HG02852 (cell line): Measurements from ENCODE around the gene AJUBA.
"Not testable (repeated sequence)": the region's sequence is repeated elsewhere in the genome, so short reads cannot be mapped to it uniquely, and the experiment has no call there.

Experiments
- ATAC-seq: cut with Tn5 transposase; IDR thresholded peaks from one replicate; pipeline ENCODE4 v1.9.1; 2021; ENCODE audit warnings: mild to moderate bottlenecking, moderate library complexity; ENCODE audit not compliant: unreplicated experiment

AJUBA gene

DNA sequence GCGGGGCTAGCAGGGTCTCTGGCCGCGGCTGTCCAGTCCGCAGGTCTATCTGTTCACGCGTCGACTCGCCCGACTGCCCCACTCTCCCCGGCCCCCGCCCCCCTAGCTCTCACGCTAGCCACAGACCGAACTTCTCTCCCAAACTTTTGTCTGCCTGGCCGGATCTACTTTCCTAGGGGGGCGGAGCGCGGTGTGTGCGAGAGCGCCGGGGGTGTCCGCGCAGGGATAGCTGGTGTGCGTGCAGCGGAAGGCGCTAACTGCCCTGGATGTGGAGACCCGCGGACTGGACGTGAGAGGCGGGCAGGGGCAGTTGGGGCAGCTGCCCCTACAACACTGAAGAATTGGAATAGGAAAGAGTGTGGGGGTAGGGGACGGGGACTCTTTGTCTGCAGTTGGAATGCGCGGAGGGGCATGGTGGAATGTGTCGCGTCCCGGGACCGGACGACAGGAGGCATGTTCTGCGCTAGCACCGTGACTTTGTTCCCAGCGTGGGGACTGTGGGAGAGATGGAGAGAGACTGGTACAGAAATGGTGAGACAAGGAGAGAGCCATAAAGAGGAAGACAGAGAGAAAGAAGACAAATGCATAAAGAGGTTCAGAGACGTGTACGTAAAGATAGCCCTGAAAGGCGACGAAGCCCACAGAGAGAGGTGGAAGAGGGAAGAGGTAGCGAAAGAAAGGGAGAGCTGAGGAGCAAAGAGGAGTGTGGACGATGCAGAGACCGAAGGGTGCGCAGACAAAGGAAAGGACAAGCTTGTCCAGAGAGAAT lies at the start of gene AJUBA:
Gene AJUBA, minus strand, starts transcription at position 75 of the 769 bp plus-strand sequence. CDS start 285 bp downstream, outside the sequence.
- no peak for ATAC-seq

DNA sequence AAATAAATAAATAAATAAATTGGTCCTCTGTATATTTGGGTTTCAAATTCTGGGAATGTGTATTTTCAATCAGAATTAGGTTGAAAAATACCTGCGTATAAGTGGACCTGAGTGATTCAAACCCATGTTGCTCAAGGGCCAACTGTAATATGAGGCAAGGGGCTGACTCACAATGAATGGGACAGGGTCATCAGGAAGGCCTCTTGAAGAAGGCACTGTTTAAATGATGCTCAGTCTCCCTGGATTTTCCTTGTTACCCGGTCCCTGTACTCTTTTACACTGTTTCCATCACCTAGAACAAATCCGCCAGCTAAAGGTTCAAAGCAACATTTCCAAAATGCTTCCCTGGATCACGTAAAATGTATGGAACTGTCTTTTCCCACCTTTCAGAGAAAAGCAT lies 48.6 kb upstream of the AJUBA start:
- ATAC-seq = no peak

DNA sequence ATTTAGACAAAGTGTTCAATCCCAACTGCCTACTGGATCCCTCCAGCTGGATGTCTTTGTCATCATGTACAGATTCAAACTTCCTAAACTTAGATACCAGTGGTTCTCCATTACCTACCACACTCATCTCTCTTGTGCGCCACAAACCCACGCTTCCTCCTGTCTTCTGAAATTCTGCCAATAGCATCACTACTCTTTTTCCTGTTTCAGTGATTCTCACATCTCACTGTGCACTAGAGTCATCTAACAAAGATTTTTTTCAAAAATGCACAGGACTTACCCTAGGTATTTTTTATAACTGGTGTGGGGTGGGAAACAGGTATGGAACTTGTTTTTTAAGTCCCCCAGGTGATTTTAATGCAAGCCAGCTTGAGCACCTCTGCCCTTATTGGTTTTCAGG lies 46.4 kb upstream of the AJUBA start:
- ATAC-seq = no peak

- no peak for ATAC-seq
These were observed 42.9 kb upstream of the AJUBA start for GRCh38 chr14:23025151-23025814.

GRCh38 chr14:23024612-23025075 lies 42.3 kb upstream of the AJUBA start:
- ATAC-seq = no peak

DNA sequence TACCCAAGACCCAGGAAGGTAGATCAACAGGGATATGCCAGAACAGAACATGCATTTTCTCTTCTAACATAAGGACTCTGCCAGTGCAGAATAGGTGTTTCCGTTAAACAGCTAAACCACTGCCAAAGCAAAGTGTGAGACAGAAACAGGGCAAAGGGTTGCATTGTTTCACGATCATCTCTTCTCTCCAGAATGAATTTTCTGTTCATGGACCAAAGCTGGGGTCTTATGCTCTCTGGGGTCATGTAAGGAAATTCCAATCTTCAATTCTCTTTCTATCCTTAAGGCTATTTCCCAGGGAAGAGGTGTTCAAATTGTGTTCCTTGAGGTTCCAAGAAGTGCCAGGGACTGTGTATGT lies 41.4 kb upstream of the AJUBA start:
- no peak for ATAC-seq

DNA sequence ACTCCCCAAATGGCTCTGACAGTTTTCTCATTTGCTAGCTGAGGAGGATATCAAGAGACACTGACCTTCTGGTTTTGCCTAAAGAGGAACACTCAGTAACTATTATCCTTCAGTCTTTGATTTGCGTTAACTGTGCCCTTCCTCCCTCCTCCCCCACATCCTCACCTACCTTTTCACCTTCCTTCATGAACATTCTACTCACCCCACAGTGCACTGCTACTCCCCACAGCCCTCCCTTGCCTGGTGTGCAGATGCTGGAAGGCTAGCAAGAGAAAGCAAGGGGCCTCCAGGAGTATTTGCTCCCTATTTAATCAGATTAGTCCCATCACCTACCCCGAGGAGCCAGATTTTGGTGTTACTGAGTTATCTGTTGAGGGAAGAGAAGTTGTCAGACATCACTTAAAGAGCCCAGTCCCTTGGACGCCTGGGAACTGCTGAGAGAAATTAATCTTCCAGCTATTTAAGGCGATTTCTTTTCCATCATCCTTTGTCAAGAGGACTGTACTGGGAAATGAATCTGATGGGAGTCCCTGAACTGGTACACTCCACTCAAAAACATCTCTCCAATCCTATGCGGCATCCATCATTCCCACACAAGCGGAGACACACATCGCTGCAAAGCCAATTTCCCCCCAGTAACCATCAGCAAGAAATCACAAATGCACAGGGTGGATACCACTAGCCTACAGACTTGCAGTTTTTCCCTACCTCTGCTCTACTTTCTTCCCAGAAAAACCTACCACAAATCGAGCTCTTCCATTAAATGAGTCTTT lies 40.9 kb upstream of the AJUBA start:
- ATAC-seq = no peak

DNA sequence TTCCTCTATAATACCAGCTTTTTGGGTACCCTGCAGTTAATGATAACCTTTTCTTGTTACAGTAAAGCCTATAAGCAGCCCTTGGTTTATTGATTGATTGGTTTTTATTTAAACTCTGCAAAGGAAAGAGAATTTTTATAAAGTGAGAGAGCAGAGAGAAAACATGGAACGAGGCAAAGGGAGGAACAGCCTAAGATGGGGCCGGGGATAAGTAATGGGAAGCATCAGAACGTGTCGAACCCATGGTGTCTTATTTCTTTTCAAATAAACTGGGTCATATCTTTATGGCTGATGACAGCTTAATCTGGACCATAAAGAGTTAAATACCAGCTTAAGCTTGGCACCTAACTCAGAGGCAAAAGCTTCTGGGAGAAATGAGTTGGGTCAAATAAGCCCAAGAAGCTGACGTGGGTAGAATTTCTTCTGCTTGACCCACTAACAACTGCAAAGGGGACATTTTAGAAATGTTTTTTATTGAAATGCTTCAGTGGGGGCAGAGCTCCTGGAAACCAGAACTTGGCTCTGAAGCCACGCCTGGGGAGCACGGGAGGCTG lies 39.6 kb upstream of the AJUBA start:
- ATAC-seq = no peak

- ATAC-seq = no peak
These were observed 39.1 kb upstream of the AJUBA start for GRCh38 chr14:23021434-23021833.

DNA sequence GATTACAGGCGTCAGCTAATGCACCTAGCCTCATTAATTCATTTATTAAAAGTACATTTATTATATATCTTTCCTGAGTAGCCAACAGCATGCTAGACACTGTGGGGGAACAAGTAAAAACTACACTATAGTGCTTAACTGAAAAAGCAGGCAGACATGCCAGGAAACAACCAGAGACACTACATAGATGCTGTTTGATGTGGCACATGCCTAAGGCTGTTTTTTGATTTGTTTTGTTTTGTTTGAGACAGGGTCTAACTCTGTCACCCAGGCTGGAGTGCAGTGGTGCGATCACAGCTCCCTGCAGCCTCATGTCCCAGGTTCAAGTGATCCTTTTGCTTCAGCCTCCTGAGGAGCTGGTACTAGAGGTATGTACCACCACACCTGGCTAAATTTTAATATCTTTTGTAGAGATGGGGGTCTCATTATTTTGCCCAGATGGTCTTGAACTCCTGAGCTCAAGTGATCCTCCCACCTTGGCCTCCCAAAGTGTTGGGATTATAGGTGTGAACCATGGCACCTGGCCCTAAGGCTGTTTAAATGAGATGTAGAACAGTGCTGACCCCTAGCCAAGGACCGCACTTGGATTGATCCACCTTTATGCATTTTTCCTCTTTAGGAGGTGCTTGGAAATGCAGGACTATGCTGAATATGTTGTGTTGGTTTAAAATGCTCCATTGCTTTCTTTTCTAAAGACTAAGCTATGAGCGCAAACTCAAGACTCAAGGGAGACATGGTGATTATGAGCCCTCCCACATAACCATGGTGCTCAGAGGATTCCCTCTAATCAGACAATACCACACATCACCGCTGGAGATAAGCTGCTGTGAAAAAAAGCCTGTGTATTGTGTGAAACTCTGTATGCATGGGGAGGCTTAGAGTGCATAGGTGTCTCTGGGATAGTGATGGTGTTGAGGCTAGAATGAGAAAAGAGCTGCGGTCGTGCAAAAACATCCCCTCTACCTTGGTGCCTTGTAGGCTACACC lies 38.1 kb upstream of the AJUBA start:
- no peak for ATAC-seq

DNA sequence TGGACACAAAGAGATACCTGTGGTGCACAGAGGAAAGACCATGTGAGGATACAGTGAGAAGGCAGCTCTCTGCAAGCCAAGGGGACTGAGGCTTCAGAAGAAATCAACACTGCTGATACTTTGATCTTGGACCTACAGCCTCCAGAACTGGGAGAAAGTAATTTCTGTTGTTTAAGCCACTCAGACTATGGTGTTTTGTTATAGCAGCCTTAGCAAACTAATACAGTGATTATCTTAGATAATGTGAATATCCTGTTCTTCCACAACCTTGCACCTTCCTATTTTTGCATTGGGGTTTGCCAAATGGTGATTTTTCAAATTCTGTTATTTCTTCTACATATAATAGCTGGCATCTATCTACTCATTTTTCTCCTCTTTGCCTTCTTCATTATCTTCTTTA lies 35.8 kb upstream of the AJUBA start:
- ATAC-seq = no peak

DNA sequence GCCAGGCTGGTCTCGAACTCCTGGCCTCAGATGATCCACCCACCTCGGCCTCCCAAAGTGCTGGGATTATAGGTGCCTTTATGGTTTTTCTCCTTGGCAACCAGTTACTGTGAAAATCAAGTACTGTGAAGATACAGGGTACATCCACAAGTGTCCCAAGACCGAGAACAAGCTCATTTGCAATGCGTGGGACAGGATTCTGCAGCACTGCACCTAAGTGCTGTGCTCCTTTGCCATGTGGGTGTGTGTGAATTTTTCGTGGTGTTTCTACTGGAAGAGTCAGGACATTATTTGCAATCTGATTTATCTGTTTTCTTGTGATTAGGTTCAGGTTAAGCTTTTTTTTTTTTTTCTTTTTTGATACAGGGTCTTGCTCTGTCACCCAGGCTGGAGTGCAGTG lies 34.7 kb upstream of the AJUBA start:
- no peak for ATAC-seq

DNA sequence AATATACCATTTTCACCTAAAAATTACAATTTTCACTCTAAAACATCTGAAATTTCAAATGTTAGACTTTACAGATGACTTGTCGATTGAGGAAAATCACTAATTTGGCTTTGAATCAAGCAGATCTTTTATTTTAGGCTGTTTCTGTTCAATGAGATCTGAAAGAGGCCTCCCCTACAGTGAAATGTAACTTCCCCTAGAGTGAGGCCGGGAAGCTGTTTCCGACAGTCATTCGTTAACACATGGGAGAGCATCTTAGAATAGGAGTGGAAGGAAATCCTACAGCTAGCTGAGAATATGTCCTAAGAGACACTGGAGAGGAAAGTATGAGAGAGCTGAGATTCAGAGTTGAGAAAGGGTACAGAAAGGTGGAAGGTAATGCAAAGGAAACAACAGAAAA lies 33.3 kb upstream of the AJUBA start:
- no peak for ATAC-seq

DNA sequence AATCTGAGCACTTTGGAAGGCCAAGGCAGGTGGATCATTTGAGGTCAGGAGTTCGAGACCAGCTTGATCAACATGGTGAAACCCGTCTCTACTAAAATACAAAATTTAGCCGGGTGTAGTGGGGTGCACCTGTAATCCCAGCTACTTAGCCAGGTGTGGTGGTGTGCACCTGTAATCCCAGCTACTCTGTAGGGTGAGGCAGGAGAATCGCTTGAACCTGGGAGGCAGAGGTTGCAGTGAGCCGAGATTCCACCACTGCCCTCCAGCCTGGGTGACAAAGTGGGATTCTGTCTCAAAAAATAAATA lies 31.4 kb upstream of the AJUBA start:
- ATAC-seq = not testable (repeated sequence)

DNA sequence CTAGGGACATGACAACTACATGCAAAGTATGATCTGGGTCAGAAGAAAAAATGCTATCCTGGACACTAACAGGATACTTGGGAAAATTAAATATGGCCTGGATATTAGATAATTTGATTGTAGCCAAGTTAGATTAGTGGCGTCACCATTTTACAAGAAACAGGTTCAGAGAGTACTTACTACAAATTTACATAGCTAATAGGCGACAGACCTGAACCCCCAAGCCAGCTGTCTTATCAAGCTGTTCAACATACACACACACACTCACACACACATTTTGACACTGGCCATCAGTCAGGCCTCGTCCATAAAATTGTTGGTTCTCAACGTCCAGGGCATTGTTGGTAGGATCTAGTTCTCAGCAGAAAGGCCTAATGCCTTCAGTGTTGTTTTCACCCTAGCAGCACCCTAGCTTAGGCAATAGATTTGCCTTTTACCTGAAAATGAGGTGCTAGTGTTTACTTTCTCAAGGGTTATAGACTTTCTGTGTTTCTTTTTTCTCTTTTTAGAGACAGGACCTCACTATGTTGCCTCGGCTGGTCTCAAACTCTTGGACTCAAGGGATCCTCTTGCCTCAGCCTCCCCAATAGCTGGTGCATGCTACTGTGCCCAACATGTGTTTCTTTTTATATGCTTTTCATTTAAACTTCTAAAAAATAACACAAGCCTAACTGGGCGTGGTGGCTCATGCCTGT lies 30.9 kb upstream of the AJUBA start:
- ATAC-seq = no peak

- ATAC-seq = peak; percentile 33
These were observed 27.8 kb upstream of the AJUBA start, which contains the start of gene C14orf93 for GRCh38 chr14:23009939-23010726. C14orf93 (minus strand) TSS chr14:23010143; CDS start chr14:22999023, 11,120 bp downstream.

GRCh38 chr14:23009483-23009938 lies 27.2 kb upstream of the AJUBA start:
- no peak for ATAC-seq

DNA sequence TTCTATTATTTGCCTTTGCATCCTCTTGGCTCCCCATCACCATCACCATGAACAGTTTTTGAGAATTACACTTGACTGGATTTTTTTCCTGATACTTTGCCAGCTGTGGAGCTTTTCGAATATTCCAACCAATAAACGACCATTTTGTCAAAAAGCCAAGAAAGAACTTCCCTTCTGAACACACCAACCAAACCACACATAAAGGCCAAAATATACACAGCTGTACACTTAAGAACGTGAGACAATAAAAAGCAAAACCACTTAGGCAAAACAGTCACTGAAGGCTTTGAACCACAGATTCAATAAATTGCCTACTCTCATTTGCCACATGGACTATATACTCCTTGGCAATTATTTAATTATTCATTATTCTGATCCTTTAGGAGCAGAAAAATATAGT lies 26.5 kb upstream of the AJUBA start:
- ATAC-seq = no peak
